ENCODE measurements around the gene FXYD3. TPM values are rescaled to one million over a fixed set of nuclear protein-coding genes. Genes with fewer than 3 reads are reported as not detected.
A peak's percentile ranks its signal among the peaks of the same experiment; 100 is the strongest.
"Not testable (repeated sequence)": the region's sequence is repeated elsewhere in the genome, so short reads cannot be mapped to it uniquely, and the experiment has no call there.

FXYD3 gene
- total RNA-seq, 1 donor from 2014 or later, result not detected

GRCh38 chr19:35129724-35130274 lies 14.2 kb downstream of the FXYD3 start:
- not testable (repeated sequence) for H3K4me3 ChIP-seq (ENCODE audit: low read length in 3 of 3); H3K27ac ChIP-seq (ENCODE audit: low read depth, low read length); H3K36me3 ChIP-seq (ENCODE audit: control insufficient read depth in 3 of 3, insufficient read depth in 3 of 3, low read length in 3 of 3); H3K27me3 ChIP-seq (ENCODE audit: control insufficient read depth in 3 of 3, insufficient read depth in 3 of 3, low read length in 3 of 3); H3K9me3 ChIP-seq (ENCODE audit: control insufficient read depth in 3 of 3, low read length in 3 of 3)
- Histone ChIP-seq H3K4me1 (ENCODE audit: control insufficient read depth in 3 of 3, insufficient read depth in 3 of 3, low read length in 3 of 3) (peaks cover 22 to 46% (median 46%) of the 10 kb centered on the region in 3 donors), H3K9ac (ENCODE audit: low read depth in 1 of 3, low read length in 3 of 3) (peak overlapping the region in 1 of 3 donors; percentile 33)

GRCh38 chr19:35130761-35131720 lies 15.4 kb downstream of the FXYD3 start:
- H3K36me3 ChIP-seq (ENCODE audit: control insufficient read depth in 3 of 3, insufficient read depth in 3 of 3, low read length in 3 of 3), result peaks cover 0 to 5% (median 4%) of the 10 kb centered on the region in 3 donors
- no peak overlapping the region for H3K4me3 ChIP-seq (ENCODE audit: low read length in 3 of 3)
- H3K27ac ChIP-seq (ENCODE audit: low read depth, low read length), result no peak overlapping the region
- no peaks in the 10 kb centered on the region for H3K27me3 ChIP-seq (ENCODE audit: control insufficient read depth in 3 of 3, insufficient read depth in 3 of 3, low read length in 3 of 3)
- H3K9ac ChIP-seq (ENCODE audit: low read depth in 1 of 3, low read length in 3 of 3), result peak overlapping the region in 1 of 3 donors; percentile 8
- H3K9me3 ChIP-seq (ENCODE audit: control insufficient read depth in 3 of 3, low read length in 3 of 3), result no peaks in the 10 kb centered on the region
- H3K4me1 ChIP-seq (ENCODE audit: control insufficient read depth in 3 of 3, insufficient read depth in 3 of 3, low read length in 3 of 3), result peaks cover 13 to 47% (median 43%) of the 10 kb centered on the region in 3 donors

GRCh38 chr19:35132254-35132653 lies 16.6 kb downstream of the FXYD3 start:
- H3K4me3 ChIP-seq (ENCODE audit: low read length in 3 of 3), result no peak overlapping the region
- no peaks in the 10 kb centered on the region for H3K27me3 ChIP-seq (ENCODE audit: control insufficient read depth in 3 of 3, insufficient read depth in 3 of 3, low read length in 3 of 3)
- no peaks in the 10 kb centered on the region for H3K9me3 ChIP-seq (ENCODE audit: control insufficient read depth in 3 of 3, low read length in 3 of 3)
- H3K36me3 ChIP-seq (ENCODE audit: control insufficient read depth in 3 of 3, insufficient read depth in 3 of 3, low read length in 3 of 3), result peaks cover 0 to 5% (median 4%) of the 10 kb centered on the region in 3 donors
- peaks cover 15 to 52% (median 46%) of the 10 kb centered on the region in 3 donors for H3K4me1 ChIP-seq (ENCODE audit: control insufficient read depth in 3 of 3, insufficient read depth in 3 of 3, low read length in 3 of 3)
- no peak overlapping the region for H3K27ac ChIP-seq (ENCODE audit: low read depth, low read length)
- no peak overlapping the region for H3K9ac ChIP-seq (ENCODE audit: low read depth in 1 of 3, low read length in 3 of 3)

GRCh38 chr19:35133826-35134225 lies 18.2 kb downstream of the FXYD3 start:
- H3K27me3 ChIP-seq (ENCODE audit: control insufficient read depth in 3 of 3, insufficient read depth in 3 of 3, low read length in 3 of 3), result no peaks in the 10 kb centered on the region
- peaks cover 0 to 5% (median 4%) of the 10 kb centered on the region in 3 donors for H3K36me3 ChIP-seq (ENCODE audit: control insufficient read depth in 3 of 3, insufficient read depth in 3 of 3, low read length in 3 of 3)
- peak overlapping the region; percentile 43 to 73 (median 70) for H3K9ac ChIP-seq (ENCODE audit: low read depth in 1 of 3, low read length in 3 of 3)
- no peaks in the 10 kb centered on the region for H3K9me3 ChIP-seq (ENCODE audit: control insufficient read depth in 3 of 3, low read length in 3 of 3)
- H3K4me3 ChIP-seq (ENCODE audit: low read length in 3 of 3), result peak overlapping the region; percentile 24 to 57 (median 45)
- H3K27ac ChIP-seq (ENCODE audit: low read depth, low read length), result peak overlapping the region; percentile 79
- H3K4me1 ChIP-seq (ENCODE audit: control insufficient read depth in 3 of 3, insufficient read depth in 3 of 3, low read length in 3 of 3), result peaks cover 26 to 65% (median 52%) of the 10 kb centered on the region in 3 donors

- no peaks in the 10 kb centered on the region for H3K9me3 ChIP-seq (ENCODE audit: control insufficient read depth in 3 of 3, low read length in 3 of 3)
- H3K36me3 ChIP-seq (ENCODE audit: control insufficient read depth in 3 of 3, insufficient read depth in 3 of 3, low read length in 3 of 3), result peaks cover 0 to 5% (median 4%) of the 10 kb centered on the region in 3 donors
- H3K27ac ChIP-seq (ENCODE audit: low read depth, low read length), result peak within 1 kb of the TSS; percentile 79
- peak within 1 kb of the TSS; percentile 43 to 73 (median 70) for H3K9ac ChIP-seq (ENCODE audit: low read depth in 1 of 3, low read length in 3 of 3)
- no peaks in the 10 kb centered on the region for H3K27me3 ChIP-seq (ENCODE audit: control insufficient read depth in 3 of 3, insufficient read depth in 3 of 3, low read length in 3 of 3)
- H3K4me1 ChIP-seq (ENCODE audit: control insufficient read depth in 3 of 3, insufficient read depth in 3 of 3, low read length in 3 of 3), result peaks cover 27 to 62% (median 48%) of the 10 kb centered on the region in 3 donors
- peak within 1 kb of the TSS; percentile 54 to 57 (median 56) for H3K4me3 ChIP-seq (ENCODE audit: low read length in 3 of 3)
These were observed 19.1 kb downstream of the FXYD3 start, which contains the start of gene LGI4 for GRCh38 chr19:35134601-35135242. Gene LGI4 (minus strand): TSS chr19:35135059. CDS start chr19:35134680, 379 bp downstream.

- H3K36me3 ChIP-seq (ENCODE audit: control insufficient read depth in 3 of 3, insufficient read depth in 3 of 3, low read length in 3 of 3), result peaks cover 0 to 6% (median 5%) of the 10 kb centered on the region in 3 donors
- H3K9ac ChIP-seq (ENCODE audit: low read depth in 1 of 3, low read length in 3 of 3), result peak overlapping the region in 2 of 3 donors; percentile 68 to 69
- no peaks in the 10 kb centered on the region for H3K27me3 ChIP-seq (ENCODE audit: control insufficient read depth in 3 of 3, insufficient read depth in 3 of 3, low read length in 3 of 3)
- no peaks in the 10 kb centered on the region for H3K9me3 ChIP-seq (ENCODE audit: control insufficient read depth in 3 of 3, low read length in 3 of 3)
- H3K4me1 ChIP-seq (ENCODE audit: control insufficient read depth in 3 of 3, insufficient read depth in 3 of 3, low read length in 3 of 3), result peaks cover 34 to 68% (median 51%) of the 10 kb centered on the region in 3 donors
- peak overlapping the region; percentile 79 for H3K27ac ChIP-seq (ENCODE audit: low read depth, low read length)
- peak overlapping the region in 2 of 3 donors; percentile 56 to 57 for H3K4me3 ChIP-seq (ENCODE audit: low read length in 3 of 3)
These were observed 19.8 kb downstream of the FXYD3 start for GRCh38 chr19:35135389-35135909.

GRCh38 chr19:35136231-35136630 lies 20.6 kb downstream of the FXYD3 start:
- H3K36me3 ChIP-seq (ENCODE audit: control insufficient read depth in 3 of 3, insufficient read depth in 3 of 3, low read length in 3 of 3), result peaks cover 0 to 6% (median 5%) of the 10 kb centered on the region in 3 donors
- no peaks in the 10 kb centered on the region for H3K27me3 ChIP-seq (ENCODE audit: control insufficient read depth in 3 of 3, insufficient read depth in 3 of 3, low read length in 3 of 3)
- H3K27ac ChIP-seq (ENCODE audit: low read depth, low read length), result peak overlapping the region; percentile 15
- H3K9me3 ChIP-seq (ENCODE audit: control insufficient read depth in 3 of 3, low read length in 3 of 3), result no peaks in the 10 kb centered on the region
- no peak overlapping the region for H3K4me3 ChIP-seq (ENCODE audit: low read length in 3 of 3)
- H3K4me1 ChIP-seq (ENCODE audit: control insufficient read depth in 3 of 3, insufficient read depth in 3 of 3, low read length in 3 of 3), result peaks cover 40 to 71% (median 53%) of the 10 kb centered on the region in 3 donors
- H3K9ac ChIP-seq (ENCODE audit: low read depth in 1 of 3, low read length in 3 of 3), result peak overlapping the region in 2 of 3 donors; percentile 24 to 98

- Histone ChIP-seq H3K36me3 (ENCODE audit: control insufficient read depth in 3 of 3, insufficient read depth in 3 of 3, low read length in 3 of 3) (peaks cover 0 to 6% (median 4%) of the 10 kb centered on the region in 3 donors), H3K27me3 (ENCODE audit: control insufficient read depth in 3 of 3, insufficient read depth in 3 of 3, low read length in 3 of 3) (no peaks in the 10 kb centered on the region), H3K4me1 (ENCODE audit: control insufficient read depth in 3 of 3, insufficient read depth in 3 of 3, low read length in 3 of 3) (peaks cover 47 to 80% (median 57%) of the 10 kb centered on the region in 3 donors), H3K27ac (ENCODE audit: low read depth, low read length) (peak overlapping the region; percentile 33), H3K9me3 (ENCODE audit: control insufficient read depth in 3 of 3, low read length in 3 of 3) (no peaks in the 10 kb centered on the region), H3K4me3 (ENCODE audit: low read length in 3 of 3) (no peak overlapping the region), H3K9ac (ENCODE audit: low read depth in 1 of 3, low read length in 3 of 3) (peak overlapping the region in 2 of 3 donors; percentile 24 to 98)
These were observed 21.5 kb downstream of the FXYD3 start for GRCh38 chr19:35136977-35137702.
